HG02852 (cell line): ENCODE data around the gene ATP6V0C.

Experiments used
- ATAC-seq: cut with Tn5 transposase; IDR thresholded peaks from one replicate; pipeline ENCODE4 v1.9.1; 2021; ENCODE audit warnings: mild to moderate bottlenecking, moderate library complexity; ENCODE audit not compliant: unreplicated experiment

The ATP6V0C gene

GRCh38 chr16:2490190-2491105, 23.3 kb upstream of the ATP6V0C start:
- no peak for ATAC-seq

GRCh38 chr16:2492292-2492691, 21.5 kb upstream of the ATP6V0C start:
- ATAC-seq, result no peak

GRCh38 chr16:2493605-2494004, 20.1 kb upstream of the ATP6V0C start:
- ATAC-seq, result no peak

GRCh38 chr16:2494616-2495015, 19.1 kb upstream of the ATP6V0C start:
- no peak for ATAC-seq

GRCh38 chr16:2495041-2495440, 18.7 kb upstream of the ATP6V0C start:
- ATAC-seq, result no peak

- no peak for ATAC-seq
These were observed 17.3 kb upstream of the ATP6V0C start for GRCh38 chr16:2496223-2497115.

GRCh38 chr16:2497116-2497630, 16.6 kb upstream of the ATP6V0C start:
- no peak for ATAC-seq

GRCh38 chr16:2497695-2498484, 15.9 kb upstream of the ATP6V0C start:
- no peak for ATAC-seq

- ATAC-seq, result no peak
These were observed 15.1 kb upstream of the ATP6V0C start for GRCh38 chr16:2498531-2499253.

- ATAC-seq, result no peak
These were observed 14.3 kb upstream of the ATP6V0C start for GRCh38 chr16:2499454-2499853.

- no peak for ATAC-seq
These were observed 13.8 kb upstream of the ATP6V0C start for GRCh38 chr16:2499890-2500429.

- no peak for ATAC-seq
These were observed 13.3 kb upstream of the ATP6V0C start for GRCh38 chr16:2500430-2500917.

GRCh38 chr16:2500918-2501750, 12.6 kb upstream of the ATP6V0C start:
- ATAC-seq, result peak; percentile 61

- no peak for ATAC-seq
These were observed 11.5 kb upstream of the ATP6V0C start for GRCh38 chr16:2501946-2502895.

- ATAC-seq, result no peak
These were observed 8.1 kb upstream of the ATP6V0C start for GRCh38 chr16:2505695-2506094.

GRCh38 chr16:2507052-2507659, 6.6 kb upstream of the ATP6V0C start:
- ATAC-seq, result peak; percentile 61

GRCh38 chr16:2507665-2508064, 6.1 kb upstream of the ATP6V0C start:
- no peak for ATAC-seq
